22Rv1 (cell line): ENCODE data around the gene MAP2K3.

Source experiments
- H3K27ac ChIP-seq: fragments of 450-650 bp; 2 replicates; pipeline ENCODE4 v1.5.1; 2017
- CTCF ChIP-seq: fragments of 450-650 bp; IDR thresholded peaks from 2 replicates; pipeline ENCODE4 v1.5.1; 2017; ENCODE audit warnings: mild to moderate bottlenecking
- ZFX ChIP-seq: fragments of 450-650 bp; IDR thresholded peaks from 2 replicates; pipeline ENCODE4 v1.6.1; 2017; ENCODE audit warnings: antibody characterized with exemption, borderline replicate concordance

MAP2K3 gene

GRCh38 chr17:21356537-21357127, 72.1 kb downstream of the MAP2K3 start:
- H3K27ac ChIP-seq: no peak overlapping the region
- TF ChIP-seq CTCF (no peak), ZFX (no peak)

- H3K27ac ChIP-seq: no peak overlapping the region
- TF ChIP-seq CTCF (no peak), ZFX (no peak)
Observed at GRCh38 chr17:21357281-21357680, 72.8 kb downstream of the MAP2K3 start.

- H3K27ac ChIP-seq: no peak overlapping the region
- TF ChIP-seq ZFX (no peak), CTCF (no peak)
Observed at GRCh38 chr17:21357696-21358656, 73.5 kb downstream of the MAP2K3 start.

GRCh38 chr17:21358682-21359482, 74.4 kb downstream of the MAP2K3 start:
- TF ChIP-seq CTCF (no peak), ZFX (no peak)
- H3K27ac ChIP-seq: no peak overlapping the region

- no peak for TF ChIP-seq ZFX
- TF ChIP-seq CTCF: no peak
- no peak overlapping the region for H3K27ac ChIP-seq
Observed at GRCh38 chr17:21359483-21359840, 75.0 kb downstream of the MAP2K3 start.

GRCh38 chr17:21360048-21360447, 75.5 kb downstream of the MAP2K3 start:
- TF ChIP-seq CTCF: no peak
- TF ChIP-seq ZFX: no peak
- H3K27ac ChIP-seq: no peak overlapping the region
